GM12891 (cell line): ENCODE data around the gene AP1M2.

Experiments
- DNase-seq: peaks from one replicate; pipeline ENCODE4 v3.0.0; 2011; ENCODE audit warnings: low spot score; ENCODE audit not compliant: insufficient read length
- FAIRE-seq: peaks from 2 replicates; lab custom pipeline; 2011; peaks lifted over from hg19 to GRCh38; lab: Jason Lieb, UNC
- PAX5 ChIP-seq: IDR thresholded peaks from 2 replicates; pipeline ENCODE4 v1.6.1; 2011; ENCODE audit warnings: low read length, moderate library complexity, mild to moderate bottlenecking; ENCODE audit not compliant: insufficient read depth, severe bottlenecking
- POLR2A ChIP-seq: IDR thresholded peaks from 2 replicates; pipeline ENCODE4 v1.6.1; 2011; ENCODE audit warnings: low read depth, low read length, control low read depth
- POLR2AphosphoS5 ChIP-seq: IDR thresholded peaks from 2 replicates; pipeline ENCODE4 v1.6.1; 2011; ENCODE audit warnings: low read depth, low read length, control low read depth
- POU2F2 ChIP-seq: IDR thresholded peaks from 2 replicates; pipeline ENCODE4 v1.6.1; 2011; ENCODE audit warnings: low read depth, mild to moderate bottlenecking, control low read depth, low read length, moderate library complexity
- SPI1 ChIP-seq: IDR thresholded peaks from 2 replicates; pipeline ENCODE4 v1.6.1; 2011; ENCODE audit warnings: low read depth, low read length, control low read depth
- TAF1 ChIP-seq: IDR thresholded peaks from 2 replicates; pipeline ENCODE4 v1.6.1; 2011; ENCODE audit warnings: low read depth, low read length, control low read depth

Gene AP1M2

DNA sequence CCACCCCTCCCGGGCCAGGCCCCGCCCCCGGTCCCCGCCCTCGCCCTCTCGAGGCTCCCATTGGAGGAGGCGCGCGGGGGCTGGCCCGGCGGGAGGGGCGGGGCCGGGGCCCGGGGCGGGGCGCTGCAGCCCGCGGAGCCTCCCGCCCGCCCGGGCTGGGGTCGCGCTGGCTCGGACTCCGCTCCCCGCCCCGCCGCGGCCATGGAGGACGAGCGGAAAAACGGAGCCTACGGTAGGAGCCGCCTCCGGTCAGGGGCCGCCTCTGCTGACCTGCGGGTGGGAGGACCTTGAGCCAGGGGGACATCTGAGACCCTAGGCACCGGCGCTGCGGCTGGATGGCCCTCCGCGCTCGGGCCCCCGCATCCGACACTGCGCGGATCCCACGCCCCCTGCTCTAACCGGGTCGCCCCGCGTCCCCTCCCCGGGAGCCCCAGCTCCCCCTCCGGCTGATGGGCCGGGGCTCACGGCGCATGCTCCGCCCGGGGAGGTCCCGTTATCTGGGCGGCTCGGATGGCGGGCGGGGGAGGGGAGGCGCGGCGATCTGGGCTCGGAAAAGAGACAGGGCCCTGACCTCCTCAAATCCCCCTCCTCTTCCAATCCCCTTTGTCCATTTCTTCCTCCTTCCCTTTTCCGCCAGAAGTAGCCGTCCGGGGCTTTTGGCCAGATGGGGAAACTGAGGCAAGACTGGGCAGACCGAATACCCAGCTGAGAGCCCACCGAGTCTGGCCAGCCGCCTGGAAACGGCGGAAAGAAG is 15.4 kb upstream of the AP1M2 start:
- FAIRE-seq (peak; percentile 45), DNase-seq (peak; percentile 92)
- TF ChIP-seq TAF1, result peak; percentile 6; the same call in 1 of the 2 replicates
- no peak for TF ChIP-seq POLR2AphosphoS5

GRCh38 chr19:10601999-10602329 is 14.9 kb upstream of the AP1M2 start:
- DNase-seq (no peak), FAIRE-seq (no peak)
- TF ChIP-seq SPI1 (no peak), PAX5 (no peak), POLR2AphosphoS5 (no peak)

GRCh38 chr19:10600149-10600548 is 13.0 kb upstream of the AP1M2 start:
- TF ChIP-seq POU2F2 (no peak), TAF1 (no peak), SPI1 (no peak)
- DNase-seq (no peak), FAIRE-seq (no peak)

DNA sequence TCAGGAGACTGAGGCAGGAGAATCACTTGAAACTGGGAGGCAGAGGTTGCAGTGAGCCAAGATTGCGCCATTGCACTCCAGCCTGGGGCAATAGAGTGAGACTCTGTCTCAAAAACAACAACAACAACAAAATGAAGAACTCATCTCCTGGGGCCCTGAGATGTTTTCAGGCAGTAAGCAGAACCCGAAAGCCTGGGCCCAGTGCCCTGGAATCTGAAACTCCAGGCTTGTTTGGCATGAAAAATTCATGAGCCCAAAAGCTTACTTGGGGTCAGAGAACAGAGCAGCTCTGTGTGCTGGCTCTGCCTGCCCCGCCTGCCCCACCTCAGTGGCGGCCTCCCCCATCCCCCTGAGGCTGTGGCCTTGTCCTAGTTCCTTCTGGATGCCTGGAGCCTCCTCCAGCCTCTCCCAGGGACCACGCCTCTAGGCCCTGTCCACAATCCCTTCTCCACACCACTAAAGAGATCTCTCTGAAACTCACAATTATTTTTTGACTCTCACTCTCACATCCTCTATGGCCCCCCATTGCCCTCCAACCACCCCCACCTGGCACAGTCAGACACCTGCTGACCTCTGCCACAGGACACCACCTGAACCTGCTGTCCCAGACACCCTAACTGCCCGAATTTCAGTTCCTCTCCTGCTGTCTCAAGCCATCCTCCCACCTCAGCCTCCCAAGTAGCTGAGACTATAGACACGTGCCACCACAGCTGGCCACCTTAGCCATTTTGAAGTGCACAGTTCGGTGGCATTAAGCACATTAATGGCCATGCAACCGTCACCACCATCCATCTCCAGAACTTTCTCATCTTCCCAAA is 6.9 kb upstream of the AP1M2 start:
- TF ChIP-seq SPI1 (peak; percentile 96), PAX5 (no peak), POU2F2 (peak; percentile 30; the same call in 1 of the 2 replicates)
- DNase-seq, result no peak
- peak; percentile 87 for FAIRE-seq

DNA sequence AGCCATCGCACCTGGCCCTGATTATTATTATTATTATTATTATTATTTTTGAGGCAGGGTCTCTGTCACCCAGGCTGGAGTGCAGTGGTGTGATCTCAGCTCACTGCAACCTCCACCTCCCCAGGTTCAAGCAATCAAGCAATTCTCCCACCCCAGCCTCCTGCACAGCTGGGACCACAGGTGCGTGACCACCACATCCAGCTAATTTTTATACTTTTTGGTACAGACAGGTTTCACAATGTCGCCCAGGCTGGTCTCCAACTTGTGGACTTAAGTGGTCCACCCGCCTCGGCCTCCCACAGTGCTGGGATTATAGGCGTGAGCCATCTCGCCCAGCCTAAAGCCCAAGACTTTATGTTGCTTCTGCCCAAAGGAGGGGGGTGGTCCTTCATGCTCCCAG is 6.0 kb upstream of the AP1M2 start:
- FAIRE-seq (no peak), DNase-seq (no peak)
- TF ChIP-seq PAX5, result peak; percentile 76
- TF ChIP-seq POLR2A, result no peak

DNA sequence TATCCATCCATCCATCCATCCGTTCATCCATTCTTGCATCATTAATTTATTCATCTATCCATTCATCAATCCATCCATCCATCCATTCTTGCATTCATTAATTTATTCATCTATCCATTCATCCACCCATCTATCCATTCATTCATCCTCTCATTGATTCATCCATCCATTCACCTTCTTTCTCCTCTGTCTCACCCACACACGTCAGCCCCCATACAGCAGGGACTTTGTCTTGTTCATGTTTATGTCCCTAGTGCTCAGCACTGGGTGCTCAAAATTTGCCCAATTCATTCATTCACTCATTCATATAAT is 683 bp upstream of the AP1M2 start:
- TF ChIP-seq PAX5 (no peak), TAF1 (no peak), POLR2AphosphoS5 (no peak), POU2F2 (no peak), SPI1 (no peak), POLR2A (no peak)
- DNase-seq, result no peak
- FAIRE-seq, result no peak

GRCh38 chr19:10586396-10586795 is 716 bp downstream of the AP1M2 start:
- FAIRE-seq (no peak), DNase-seq (no peak)
- TF ChIP-seq POLR2A (no peak), SPI1 (no peak), POLR2AphosphoS5 (no peak), TAF1 (no peak), POU2F2 (no peak), PAX5 (no peak)

DNA sequence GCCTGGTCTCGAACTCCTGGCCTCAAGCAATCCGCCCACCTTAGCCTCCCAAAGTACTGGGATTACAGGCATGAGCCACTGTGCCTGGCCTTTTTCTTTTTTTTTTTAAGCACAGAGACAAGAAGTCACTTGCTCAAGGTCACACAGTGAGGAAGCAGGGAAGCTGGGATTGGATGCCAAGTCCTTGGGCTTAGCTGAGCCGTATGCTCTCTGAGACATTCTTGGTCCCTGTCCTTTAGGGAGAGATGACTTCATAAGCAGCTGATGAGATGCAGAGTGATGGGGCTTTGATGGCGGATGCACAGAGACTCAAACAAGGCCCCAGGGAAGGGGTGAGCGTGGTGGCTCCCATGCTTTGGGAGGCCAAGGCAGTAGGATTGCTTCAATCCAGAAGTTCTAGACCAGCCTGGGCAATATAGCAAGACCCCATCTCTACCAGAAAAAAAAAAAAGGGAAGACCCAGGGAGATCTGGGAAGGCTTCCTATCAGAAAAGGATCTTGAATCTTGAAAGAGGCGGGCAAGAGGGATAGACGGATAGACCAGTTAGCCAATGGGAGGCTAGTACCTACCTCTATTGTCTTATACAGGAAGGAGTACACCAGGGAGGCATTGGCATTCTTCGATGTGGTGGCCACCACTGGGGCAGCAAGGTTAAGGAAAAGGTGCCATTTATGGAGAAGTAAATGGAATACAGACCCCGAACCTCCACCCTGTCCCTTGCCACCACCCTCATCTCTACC is 3.9 kb downstream of the AP1M2 start:
- FAIRE-seq (no peak), DNase-seq (no peak)
- TF ChIP-seq PAX5 (no peak), POLR2A (no peak)

DNA sequence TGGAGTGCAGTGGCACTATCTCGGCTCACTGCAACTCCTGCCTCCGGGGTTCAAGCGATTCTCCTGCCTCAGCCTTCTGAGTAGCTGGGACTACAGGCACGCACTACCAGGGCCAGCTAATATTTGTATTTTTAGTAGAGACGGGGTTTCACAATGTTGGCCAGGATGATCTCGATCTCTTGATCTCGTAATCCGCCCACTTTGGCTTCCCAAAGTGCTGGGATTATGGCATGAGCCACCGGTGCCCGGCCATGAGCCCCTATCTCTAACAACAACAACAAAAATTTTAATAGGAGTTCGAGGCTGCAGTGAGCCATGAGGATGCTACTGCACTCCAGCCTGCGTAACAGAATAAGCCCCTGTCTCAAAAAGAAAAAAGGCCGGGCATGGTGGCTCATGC is 5.0 kb downstream of the AP1M2 start:
- FAIRE-seq (no peak), DNase-seq (no peak)
- TF ChIP-seq SPI1 (no peak), TAF1 (no peak), POLR2A (no peak), PAX5 (no peak), POU2F2 (no peak), POLR2AphosphoS5 (no peak)

GRCh38 chr19:10580979-10581631 is 6.0 kb downstream of the AP1M2 start:
- TF ChIP-seq SPI1 (no peak), POLR2A (no peak), POU2F2 (peak; percentile 40; the same call in 1 of the 2 replicates)
- DNase-seq, result peak; percentile 77
- peak; percentile 92 for FAIRE-seq
